Measurements from ENCODE around the gene ILF2.

DNA sequence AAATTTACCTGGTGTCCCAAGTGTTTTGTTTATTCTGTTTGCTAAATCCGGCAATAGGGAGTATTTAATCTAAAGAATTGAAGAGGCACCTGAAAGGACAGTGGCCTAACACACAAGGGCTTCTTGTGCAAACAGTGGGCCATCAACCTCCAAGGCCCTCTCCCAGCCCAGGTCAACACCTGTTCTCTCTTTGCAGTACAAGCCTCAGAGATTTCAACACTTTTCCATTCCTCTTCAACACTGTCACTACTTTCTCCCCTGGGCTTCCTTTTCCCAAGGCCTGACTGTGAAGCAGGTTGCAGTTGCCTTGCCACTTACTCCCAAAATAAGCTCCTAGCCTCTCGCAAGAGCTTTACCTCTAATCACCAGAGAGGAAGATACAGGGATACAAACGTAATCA is 15.5 kb downstream of the ILF2 start:
- TF ChIP-seq POLR2A (IDR thresholded peaks at IDR 0.05) = no peak
- TF ChIP-seq, protein P1, sequence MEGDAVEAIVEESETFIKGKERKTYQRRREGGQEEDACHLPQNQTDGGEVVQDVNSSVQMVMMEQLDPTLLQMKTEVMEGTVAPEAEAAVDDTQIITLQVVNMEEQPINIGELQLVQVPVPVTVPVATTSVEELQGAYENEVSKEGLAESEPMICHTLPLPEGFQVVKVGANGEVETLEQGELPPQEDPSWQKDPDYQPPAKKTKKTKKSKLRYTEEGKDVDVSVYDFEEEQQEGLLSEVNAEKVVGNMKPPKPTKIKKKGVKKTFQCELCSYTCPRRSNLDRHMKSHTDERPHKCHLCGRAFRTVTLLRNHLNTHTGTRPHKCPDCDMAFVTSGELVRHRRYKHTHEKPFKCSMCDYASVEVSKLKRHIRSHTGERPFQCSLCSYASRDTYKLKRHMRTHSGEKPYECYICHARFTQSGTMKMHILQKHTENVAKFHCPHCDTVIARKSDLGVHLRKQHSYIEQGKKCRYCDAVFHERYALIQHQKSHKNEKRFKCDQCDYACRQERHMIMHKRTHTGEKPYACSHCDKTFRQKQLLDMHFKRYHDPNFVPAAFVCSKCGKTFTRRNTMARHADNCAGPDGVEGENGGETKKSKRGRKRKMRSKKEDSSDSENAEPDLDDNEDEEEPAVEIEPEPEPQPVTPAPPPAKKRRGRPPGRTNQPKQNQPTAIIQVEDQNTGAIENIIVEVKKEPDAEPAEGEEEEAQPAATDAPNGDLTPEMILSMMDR (IDR thresholded peaks at IDR 0.05) = no peak
- TF ChIP-seq POLR2AphosphoS5 (IDR thresholded peaks at IDR 0.05) = no peak

All from prostate gland (tissue), 2 donors.